ENCODE measurements around the gene SOX8.

SOX8 gene

GRCh38 chr16:1019231-1020090, 37.9 kb downstream of the SOX8 start (continued):
- TF ChIP-seq ZNF645 (tag by site-specific recombination; IDR thresholded peaks at IDR 0.05), result no peak
- no peak for TF ChIP-seq ZNF174 (tag by site-specific recombination; IDR thresholded peaks at IDR 0.05)
- TF ChIP-seq YY2 (tag by site-specific recombination; IDR thresholded peaks at IDR 0.05), result no peak
- TF ChIP-seq HOXD13 (CRISPR knock-in tag; IDR thresholded peaks at IDR 0.05; ENCODE audit: borderline replicate concordance), result no peak
- TF ChIP-seq SP3 (tag by site-specific recombination; IDR thresholded peaks at IDR 0.05), result no peak
- TF ChIP-seq KLF10 (tag by site-specific recombination; IDR thresholded peaks at IDR 0.05), result no peak
- no peak for TF ChIP-seq ZSCAN4 (tag by site-specific recombination; IDR thresholded peaks at IDR 0.05)
- no peak for TF ChIP-seq ZNF670 (tag by site-specific recombination; IDR thresholded peaks at IDR 0.05; ENCODE audit: low read depth)
- TF ChIP-seq ZNF600 (tag by site-specific recombination; IDR thresholded peaks at IDR 0.05), result peak; percentile 85
- no peak for TF ChIP-seq ZNF843 (tag by site-specific recombination; IDR thresholded peaks at IDR 0.05)
- TF ChIP-seq ZNF132 (tag by site-specific recombination; IDR thresholded peaks at IDR 0.05; ENCODE audit: borderline replicate concordance), result no peak
- TF ChIP-seq ZNF138 (tag by site-specific recombination; IDR thresholded peaks at IDR 0.05; ENCODE audit: borderline replicate concordance), result no peak
- TF ChIP-seq ZNF398 (tag by site-specific recombination; IDR thresholded peaks at IDR 0.05), result no peak
- TF ChIP-seq, protein P1, sequence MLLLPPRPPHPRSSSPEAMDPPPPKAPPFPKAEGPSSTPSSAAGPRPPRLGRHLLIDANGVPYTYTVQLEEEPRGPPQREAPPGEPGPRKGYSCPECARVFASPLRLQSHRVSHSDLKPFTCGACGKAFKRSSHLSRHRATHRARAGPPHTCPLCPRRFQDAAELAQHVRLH (tag by site-specific recombination; IDR thresholded peaks at IDR 0.05), result no peak
- TF ChIP-seq ZBTB44 (tag by site-specific recombination; IDR thresholded peaks at IDR 0.05), result no peak
- no peak for TF ChIP-seq WT1 (tag by site-specific recombination; IDR thresholded peaks at IDR 0.05)
- TF ChIP-seq ZNF223 (tag by site-specific recombination; IDR thresholded peaks at IDR 0.05), result no peak
- no peak; the same call in 1 of the 2 replicates for TF ChIP-seq SP2 (tag by site-specific recombination; IDR thresholded peaks at IDR 0.05)
- TF ChIP-seq ZNF221 (tag by site-specific recombination; IDR thresholded peaks at IDR 0.05; ENCODE audit: borderline replicate concordance), result no peak
- TF ChIP-seq, protein P2, sequence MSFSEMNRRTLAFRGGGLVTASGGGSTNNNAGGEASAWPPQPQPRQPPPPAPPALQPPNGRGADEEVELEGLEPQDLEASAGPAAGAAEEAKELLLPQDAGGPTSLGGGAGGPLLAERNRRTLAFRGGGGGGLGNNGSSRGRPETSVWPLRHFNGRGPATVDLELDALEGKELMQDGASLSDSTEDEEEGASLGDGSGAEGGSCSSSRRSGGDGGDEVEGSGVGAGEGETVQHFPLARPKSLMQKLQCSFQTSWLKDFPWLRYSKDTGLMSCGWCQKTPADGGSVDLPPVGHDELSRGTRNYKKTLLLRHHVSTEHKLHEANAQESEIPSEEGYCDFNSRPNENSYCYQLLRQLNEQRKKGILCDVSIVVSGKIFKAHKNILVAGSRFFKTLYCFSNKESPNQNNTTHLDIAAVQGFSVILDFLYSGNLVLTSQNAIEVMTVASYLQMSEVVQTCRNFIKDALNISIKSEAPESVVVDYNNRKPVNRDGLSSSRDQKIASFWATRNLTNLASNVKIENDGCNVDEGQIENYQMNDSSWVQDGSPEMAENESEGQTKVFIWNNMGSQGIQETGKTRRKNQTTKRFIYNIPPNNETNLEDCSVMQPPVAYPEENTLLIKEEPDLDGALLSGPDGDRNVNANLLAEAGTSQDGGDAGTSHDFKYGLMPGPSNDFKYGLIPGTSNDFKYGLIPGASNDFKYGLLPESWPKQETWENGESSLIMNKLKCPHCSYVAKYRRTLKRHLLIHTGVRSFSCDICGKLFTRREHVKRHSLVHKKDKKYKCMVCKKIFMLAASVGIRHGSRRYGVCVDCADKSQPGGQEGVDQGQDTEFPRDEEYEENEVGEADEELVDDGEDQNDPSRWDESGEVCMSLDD (tag by site-specific recombination; IDR thresholded peaks at IDR 0.05), result 0 out of 2 replicates have a peak, but pooled peaks have one; percentile 18
- no peak for TF ChIP-seq ZNF529 (tag by site-specific recombination; IDR thresholded peaks at IDR 0.05; ENCODE audit: insufficient replicate concordance)
- TF ChIP-seq ZNF704 (tag by site-specific recombination; IDR thresholded peaks at IDR 0.05), result no peak
- no peak for TF ChIP-seq GFI1B (tag by site-specific recombination; IDR thresholded peaks at IDR 0.05)
- peak; percentile 66 for TF ChIP-seq ZNF629 (tag by site-specific recombination; IDR thresholded peaks at IDR 0.05)
- TF ChIP-seq ZNF530 (tag by site-specific recombination; IDR thresholded peaks at IDR 0.05; ENCODE audit: low read depth), result no peak
- TF ChIP-seq ZNF266 (tag by site-specific recombination; IDR thresholded peaks at IDR 0.05; ENCODE audit: low read depth), result no peak
- no peak; the same call in 1 of the 2 replicates for TF ChIP-seq ZNF76 (tag by site-specific recombination; IDR thresholded peaks at IDR 0.05; ENCODE audit: borderline replicate concordance, low read depth)
- TF ChIP-seq ZNF366 (tag by site-specific recombination; conservative IDR thresholded peaks at IDR 0.05), result peak; percentile 49; the same call in 1 of the 2 replicates
- no peak for TF ChIP-seq ZNF768 (tag by site-specific recombination; IDR thresholded peaks at IDR 0.05)
- TF ChIP-seq KLF7 (tag by site-specific recombination; IDR thresholded peaks at IDR 0.05; ENCODE audit: borderline replicate concordance), result no peak

All from HEK293 (cell line).